H9 (cell line): ENCODE results near the gene SLC13A5. TPM values are rescaled to one million over a fixed set of nuclear protein-coding genes. Genes with fewer than 3 reads are reported as not detected.
A peak's percentile ranks its signal among the peaks of the same experiment; 100 is the strongest.

Experiments
- DNase-seq: peaks from one replicate; pipeline ENCODE4 v3.0.0-alpha.2; 2017
- H2AFZ ChIP-seq: one replicate; pipeline ENCODE4 v1.6.1; 2013; ENCODE audit warnings: mild to moderate bottlenecking, low read length, control low read depth, moderate library complexity
- H2AK5ac ChIP-seq: 2 replicates; pipeline ENCODE4 v1.6.1; 2013; ENCODE audit warnings: low read length, control low read depth, mixed read lengths; ENCODE audit not compliant: insufficient read length
- H2BK120ac ChIP-seq: one replicate; pipeline ENCODE4 v1.6.1; 2013; ENCODE audit warnings: low read depth, mild to moderate bottlenecking, low read length, control low read depth, inconsistent platforms; ENCODE audit not compliant: poor library complexity, severe bottlenecking
- H2BK12ac ChIP-seq: 2 replicates; pipeline ENCODE4 v1.6.1; 2013; ENCODE audit warnings: low read length, control low read depth, mixed read lengths, low read depth; ENCODE audit not compliant: insufficient read length
- H2BK15ac ChIP-seq: 2 replicates; pipeline ENCODE4 v1.6.1; 2013; ENCODE audit warnings: low read depth, low read length, control low read depth
- H2BK20ac ChIP-seq: one replicate; pipeline ENCODE4 v1.6.1; 2013; ENCODE audit warnings: low read depth, mild to moderate bottlenecking, low read length, control low read depth, inconsistent platforms; ENCODE audit not compliant: poor library complexity, severe bottlenecking
- H2BK5ac ChIP-seq: 2 replicates; pipeline ENCODE4 v1.6.1; 2013; ENCODE audit warnings: low read length, control low read depth, mixed read lengths; ENCODE audit not compliant: insufficient read length
- H3K14ac ChIP-seq: 2 replicates; pipeline ENCODE4 v1.6.1; 2013; ENCODE audit warnings: low read length, control low read depth; ENCODE audit not compliant: insufficient read depth
- H3K18ac ChIP-seq: 2 replicates; pipeline ENCODE4 v1.6.1; 2013; ENCODE audit warnings: low read depth, mild to moderate bottlenecking, mixed read lengths, low read length, control low read depth; ENCODE audit not compliant: insufficient read length
- H3K23ac ChIP-seq: 2 replicates; pipeline ENCODE4 v1.6.1; 2013; ENCODE audit warnings: low read length, control low read depth, mixed read lengths, low read depth; ENCODE audit not compliant: insufficient read length
- H3K23me2 ChIP-seq: 2 replicates; pipeline ENCODE4 v1.6.1; 2013; ENCODE audit warnings: low read depth, mild to moderate bottlenecking, mixed read lengths, low read length, control low read depth; ENCODE audit not compliant: insufficient read length, poor library complexity, severe bottlenecking
- H3K27ac ChIP-seq: 2 replicates; pipeline ENCODE4 v1.5.1; 2013; ENCODE audit warnings: low read length, control low read depth, mixed read lengths, low read depth; ENCODE audit not compliant: insufficient read length
- H3K27me3 ChIP-seq: 2 replicates; pipeline ENCODE4 v1.6.1; 2013; ENCODE audit warnings: low read length, control low read depth, inconsistent platforms; ENCODE audit not compliant: insufficient read depth
- H3K4ac ChIP-seq: 2 replicates; pipeline ENCODE4 v1.6.1; 2013; ENCODE audit warnings: low read depth, mild to moderate bottlenecking, control low read depth, inconsistent platforms, low read length, moderate library complexity
- H3K4me1 ChIP-seq: 2 replicates; pipeline ENCODE4 v1.6.1; 2013; ENCODE audit warnings: low read length, control low read depth, inconsistent platforms; ENCODE audit not compliant: insufficient read depth
- H3K4me2 ChIP-seq: 2 replicates; pipeline ENCODE4 v1.6.1; 2013; ENCODE audit warnings: low read length, control low read depth, mixed read lengths; ENCODE audit not compliant: insufficient read length, insufficient read depth
- H3K56ac ChIP-seq: 2 replicates; pipeline ENCODE4 v1.6.1; 2013; ENCODE audit warnings: low read depth, mild to moderate bottlenecking, mixed read lengths, low read length, control low read depth; ENCODE audit not compliant: insufficient read length
- H3K79me1 ChIP-seq: 2 replicates; pipeline ENCODE4 v1.6.1; 2013; ENCODE audit warnings: low read depth, mild to moderate bottlenecking, moderate library complexity, low read length, control low read depth, inconsistent platforms; ENCODE audit not compliant: insufficient read depth, poor library complexity, severe bottlenecking
- H3K79me2 ChIP-seq: 2 replicates; pipeline ENCODE4 v1.6.1; 2013; ENCODE audit warnings: low read length, control low read depth, inconsistent platforms; ENCODE audit not compliant: insufficient read depth
- H3K9ac ChIP-seq: 2 replicates; pipeline ENCODE4 v1.6.1; 2013; ENCODE audit warnings: low read length, control low read depth, mixed read lengths; ENCODE audit not compliant: insufficient read length; ENCODE audit errors: extremely low read depth
- H3K9me3 ChIP-seq: one replicate; pipeline ENCODE4 v1.6.1; 2013; ENCODE audit warnings: low read depth, low read length, inconsistent platforms; ENCODE audit not compliant: control insufficient read depth
- H3T11ph ChIP-seq: one replicate; pipeline ENCODE4 v1.6.1; 2013; ENCODE audit warnings: mild to moderate bottlenecking, low read length, control low read depth, inconsistent platforms
- H4K20me1 ChIP-seq: one replicate; pipeline ENCODE4 v1.6.1; 2013; ENCODE audit not compliant: control insufficient read depth, insufficient read length, insufficient read depth
- H4K5ac ChIP-seq: 2 replicates; pipeline ENCODE4 v1.6.1; 2013; ENCODE audit warnings: low read depth, mild to moderate bottlenecking, mixed read lengths, low read length, control low read depth; ENCODE audit not compliant: insufficient read length
- H4K8ac ChIP-seq: replicated peaks from 2 replicates; pipeline ENCODE4 v1.6.1; 2013; ENCODE audit warnings: low read length, control low read depth, mixed read lengths, low read depth; ENCODE audit not compliant: insufficient read length
- H4K91ac ChIP-seq: 2 replicates; pipeline ENCODE4 v1.6.1; 2013; ENCODE audit warnings: low read depth, mild to moderate bottlenecking, moderate library complexity, mixed read lengths, low read length, control low read depth; ENCODE audit not compliant: insufficient read length
- H3K27ac Mint-ChIP-seq, 3 experiments: 2 replicates in 2 of 3; 3 replicates in 1 of 3; pipeline ENCODE4 v1.8.0; 2020 to 2021; ENCODE audit warnings: mixed read lengths in 3 of 3, mild to moderate bottlenecking in 1 of 3, moderate library complexity in 1 of 3
- H3K27me3 Mint-ChIP-seq: 2 replicates; pipeline ENCODE4 v1.8.0; 2021; ENCODE audit warnings: low read depth, mild to moderate bottlenecking, moderate library complexity, mixed read lengths
- H3K36me3 Mint-ChIP-seq, 3 experiments: 2 replicates in 2 of 3; 3 replicates in 1 of 3; pipeline ENCODE4 v1.8.0; 2020 to 2021; ENCODE audit warnings: low read depth in 3 of 3, mixed read lengths in 3 of 3; ENCODE audit not compliant: insufficient read depth in 1 of 3
- H3K4me1 Mint-ChIP-seq, 2 experiments: 2 replicates each; pipeline ENCODE4 v1.8.0; 2020; ENCODE audit warnings: mixed read lengths in 2 of 2
- H3K4me3 Mint-ChIP-seq, 2 experiments: 2 replicates in 1 of 2; 3 replicates in 1 of 2; pipeline ENCODE4 v1.8.0; 2020 to 2021; ENCODE audit warnings: mild to moderate bottlenecking in 2 of 2, mixed read lengths in 2 of 2, moderate library complexity in 1 of 2
- H3K9me3 Mint-ChIP-seq, 2 experiments: 2 replicates in 1 of 2; 3 replicates in 1 of 2; pipeline ENCODE4 v1.8.0; 2020; ENCODE audit warnings: mild to moderate bottlenecking in 2 of 2, mixed read lengths in 2 of 2, moderate library complexity in 1 of 2
- CTCF ChIP-seq: fragments of 200-600 bp; sonication (generic); conservative IDR thresholded peaks from 3 replicates; pipeline ENCODE4 v1.8.0; 2021; ENCODE audit warnings: antibody characterized with exemption, mild to moderate bottlenecking
- WGBS: extraction: QIAGEN DNeasy Blood & Tissue Kit; methylation state at CpG from one replicate; pipeline ENCODE4 v1.1.7; 2013; ENCODE audit warnings: missing lambda C conversion rate, low lambda C conversion rate, mixed read lengths; ENCODE audit not compliant: insufficient read length; ENCODE audit errors: extremely low coverage; 5-methylcytosine and 5-hydroxymethylcytosine counted together
- total RNA-seq: library from RNA; stranded (reverse); gene quantifications from 2 replicates; pipeline ENCODE4 v1.2.1, GENCODE V29; 2021

The SLC13A5 gene
- total RNA-seq, 1 experiment from 2014 or later = 1.6 TPM

- Histone ChIP-seq H2BK20ac (no peak overlapping the region), H2BK120ac (no peak overlapping the region), H2BK15ac (no peak overlapping the region), H3K4me1 (no peaks in the 10 kb centered on the region), H3K79me2 (no peaks in the 10 kb centered on the region), H3K4ac (no peak overlapping the region), H4K5ac (no peak overlapping the region), H2BK12ac (no peak overlapping the region), H4K91ac (no peak overlapping the region), H4K20me1 (no peaks in the 10 kb centered on the region), H3K9me3 (no peaks in the 10 kb centered on the region), H3T11ph (no peak overlapping the region), H3K27ac (no peak overlapping the region), H3K56ac (no peak overlapping the region), H3K14ac (no peak overlapping the region), H3K79me1 (no peaks in the 10 kb centered on the region), H3K27me3 (no peaks in the 10 kb centered on the region; the same call in none of the 2 replicates), H3K23me2 (no peaks in the 10 kb centered on the region), H2AFZ (no peak overlapping the region), H2AK5ac (no peak overlapping the region), H3K23ac (no peak overlapping the region), H2BK5ac (no peak overlapping the region), H3K4me2 (no peak overlapping the region), H3K18ac (no peak overlapping the region), H3K9ac (no peak overlapping the region), H4K8ac (no peak overlapping the region)
- TF ChIP-seq CTCF = no peak
- Mint-ChIP-seq H3K27me3 (peaks cover 32% of the 10 kb centered on the region), H3K36me3 (no peaks in the 10 kb centered on the region; a peak in 1 of 7 replicates), H3K9me3 (no peaks in the 10 kb centered on the region), H3K27ac (no peak overlapping the region), H3K4me1 (peaks cover 0 to 4% of the 10 kb centered on the region in 2 experiments; a peak in 1 of 4 replicates), H3K4me3 (no peak overlapping the region)
- no CpG with 5 or more reads among the region's 8 CpGs for WGBS
- peak; percentile 17 for DNase-seq
These were observed 42.6 kb downstream of the SLC13A5 start for GRCh38 chr17:6670571-6670970.
